Measurements from ENCODE around the gene HSFX3. TPM values are rescaled to one million over a fixed set of nuclear protein-coding genes. Genes with fewer than 3 reads are reported as not detected.
A peak's percentile ranks its signal among the peaks of the same experiment; 100 is the strongest.
"Not testable (repeated sequence)": the region's sequence is repeated elsewhere in the genome, so short reads cannot be mapped to it uniquely, and the experiment has no call there.

The HSFX3 gene
- total RNA-seq, 1 experiment from 2014 or later, result not detected

DNA sequence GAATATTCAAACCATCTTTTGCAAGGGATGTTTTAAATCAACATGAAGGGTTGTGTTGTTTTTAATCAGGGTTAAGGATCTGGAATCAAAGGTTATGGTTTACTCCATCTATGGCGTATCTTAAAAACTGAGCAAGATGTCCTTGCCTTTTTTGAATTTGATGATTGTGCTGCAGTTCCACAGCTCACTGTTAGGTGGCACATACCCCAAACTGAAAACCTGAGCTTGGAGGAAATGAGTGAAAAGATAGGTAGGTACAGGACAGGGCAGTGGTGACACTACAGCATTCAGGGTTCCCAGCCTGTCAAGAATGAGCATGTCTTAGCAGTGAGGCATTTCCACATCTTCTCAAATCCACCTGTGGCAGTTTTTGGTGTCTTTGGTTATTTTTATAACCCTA is 22.0 kb downstream of the HSFX3 start:
- H3K4me2 ChIP-seq (ENCODE audit: low read length), result no peak overlapping the region
- H3K36me3 ChIP-seq (ENCODE audit: low read depth, low read length), result no peaks in the 10 kb centered on the region
- no peaks in the 10 kb centered on the region for H3K79me2 ChIP-seq (ENCODE audit: low read length)
- intact Hi-C loops (cut with micrococcal nuclease), result no loop called here
- no peak overlapping the region for H3K4me3 ChIP-seq (ENCODE audit: low read length)
- ChIA-PET POLR2A (ENCODE audit: unreplicated experiment) (interaction anchor here (0.7 kb wide), 1 partner anchor 11 kb away, joined by 3 read pairs; no protein-coding TSS in a partner anchor), CTCF (interaction anchor here (0.6 kb wide), 1 partner anchor 12 kb away, joined by 3 read pairs; no protein-coding TSS in a partner anchor)
- no peaks in the 10 kb centered on the region for H3K9me3 ChIP-seq (ENCODE audit: low read length)
- no peak for TF ChIP-seq EZH2 (IDR thresholded peaks at IDR 0.05; ENCODE audit: low read length, unreplicated experiment)
- no peak for TF ChIP-seq EZH2phosphoT487 (IDR thresholded peaks at IDR 0.05; ENCODE audit: borderline replicate concordance, low read length)
- TF ChIP-seq, protein P1, sequence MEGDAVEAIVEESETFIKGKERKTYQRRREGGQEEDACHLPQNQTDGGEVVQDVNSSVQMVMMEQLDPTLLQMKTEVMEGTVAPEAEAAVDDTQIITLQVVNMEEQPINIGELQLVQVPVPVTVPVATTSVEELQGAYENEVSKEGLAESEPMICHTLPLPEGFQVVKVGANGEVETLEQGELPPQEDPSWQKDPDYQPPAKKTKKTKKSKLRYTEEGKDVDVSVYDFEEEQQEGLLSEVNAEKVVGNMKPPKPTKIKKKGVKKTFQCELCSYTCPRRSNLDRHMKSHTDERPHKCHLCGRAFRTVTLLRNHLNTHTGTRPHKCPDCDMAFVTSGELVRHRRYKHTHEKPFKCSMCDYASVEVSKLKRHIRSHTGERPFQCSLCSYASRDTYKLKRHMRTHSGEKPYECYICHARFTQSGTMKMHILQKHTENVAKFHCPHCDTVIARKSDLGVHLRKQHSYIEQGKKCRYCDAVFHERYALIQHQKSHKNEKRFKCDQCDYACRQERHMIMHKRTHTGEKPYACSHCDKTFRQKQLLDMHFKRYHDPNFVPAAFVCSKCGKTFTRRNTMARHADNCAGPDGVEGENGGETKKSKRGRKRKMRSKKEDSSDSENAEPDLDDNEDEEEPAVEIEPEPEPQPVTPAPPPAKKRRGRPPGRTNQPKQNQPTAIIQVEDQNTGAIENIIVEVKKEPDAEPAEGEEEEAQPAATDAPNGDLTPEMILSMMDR (conservative IDR thresholded peaks at IDR 0.05; ENCODE audit: low read depth, low read length), result peak; percentile 54
- no peaks in the 10 kb centered on the region for H3F3A ChIP-seq (ENCODE audit: low read length, unreplicated experiment)
- ATAC-seq (peak; percentile 77), DNase-seq (peak; percentile 54)
- no peaks in the 10 kb centered on the region for H3K27me3 ChIP-seq (ENCODE audit: low read length)
- H2AFZ ChIP-seq (ENCODE audit: low read length), result no peak overlapping the region
- H3K4me1 ChIP-seq (ENCODE audit: insufficient read depth, low read length), result no peaks in the 10 kb centered on the region
- H3K9me2 ChIP-seq (replicated peaks; ENCODE audit: low read length), result no peaks in the 10 kb centered on the region
- no peak overlapping the region for H3K9ac ChIP-seq (ENCODE audit: low read length)
- H4K20me1 ChIP-seq (ENCODE audit: low read length), result no peaks in the 10 kb centered on the region
- BruUV-seq (replicated peaks), result no TSS peak
- H3K27ac ChIP-seq (ENCODE audit: low read length), result no peak overlapping the region

- H3K4me2 ChIP-seq (ENCODE audit: low read length); intact Hi-C loops (cut with micrococcal nuclease); H3K9ac ChIP-seq (ENCODE audit: low read length); H3K4me3 ChIP-seq (ENCODE audit: low read length); H3K9me3 ChIP-seq (ENCODE audit: low read length); BruUV-seq (replicated peaks); H3K9me2 ChIP-seq (replicated peaks; ENCODE audit: low read length); H4K20me1 ChIP-seq (ENCODE audit: low read length); ATAC-seq; H3K36me3 ChIP-seq (ENCODE audit: low read depth, low read length); H3F3A ChIP-seq (ENCODE audit: low read length, unreplicated experiment); H3K27ac ChIP-seq (ENCODE audit: low read length); H3K79me2 ChIP-seq (ENCODE audit: low read length); H3K27me3 ChIP-seq (ENCODE audit: low read length); H3K4me1 ChIP-seq (ENCODE audit: insufficient read depth, low read length); DNase-seq; POLR2A ChIA-PET (ENCODE audit: unreplicated experiment); CTCF ChIA-PET; H2AFZ ChIP-seq (ENCODE audit: low read length): not testable (repeated sequence)
Observed at GRCh38 chrX:149526318-149527033, 23.2 kb downstream of the HSFX3 start.

GRCh38 chrX:149525903-149526302 is 23.8 kb downstream of the HSFX3 start:
- H3K9me3 ChIP-seq (ENCODE audit: low read length); H3K27ac ChIP-seq (ENCODE audit: low read length); H4K20me1 ChIP-seq (ENCODE audit: low read length); BruUV-seq (replicated peaks); ATAC-seq; POLR2A ChIA-PET (ENCODE audit: unreplicated experiment); H3F3A ChIP-seq (ENCODE audit: low read length, unreplicated experiment); H3K36me3 ChIP-seq (ENCODE audit: low read depth, low read length); H3K27me3 ChIP-seq (ENCODE audit: low read length); H3K4me1 ChIP-seq (ENCODE audit: insufficient read depth, low read length); intact Hi-C loops (cut with micrococcal nuclease); DNase-seq; H3K9me2 ChIP-seq (replicated peaks; ENCODE audit: low read length); CTCF ChIA-PET; H2AFZ ChIP-seq (ENCODE audit: low read length); H3K4me2 ChIP-seq (ENCODE audit: low read length); H3K9ac ChIP-seq (ENCODE audit: low read length); H3K4me3 ChIP-seq (ENCODE audit: low read length); H3K79me2 ChIP-seq (ENCODE audit: low read length): not testable (repeated sequence)

DNA sequence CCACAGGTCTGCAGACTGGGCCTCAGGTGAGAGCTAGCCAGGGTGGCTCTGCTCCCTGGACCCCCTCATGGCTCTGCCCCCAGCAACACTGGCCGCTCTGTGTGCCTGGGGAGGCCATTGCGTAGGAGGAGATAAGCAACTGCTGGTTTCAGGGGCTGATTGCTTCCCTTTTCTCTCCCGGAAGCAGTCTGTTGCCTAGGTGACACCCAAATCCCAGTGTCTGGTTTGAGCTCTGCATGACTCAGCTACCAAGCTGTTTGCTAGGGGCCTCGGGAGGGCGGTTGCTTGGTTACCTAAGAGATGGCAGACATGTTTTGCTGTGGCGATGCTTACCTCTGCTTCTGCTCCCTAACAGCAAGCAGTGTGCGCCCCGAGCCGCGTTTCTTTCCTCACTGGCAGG is 24.3 kb downstream of the HSFX3 start:
- H4K20me1 ChIP-seq (ENCODE audit: low read length); H3K27me3 ChIP-seq (ENCODE audit: low read length); H3K4me2 ChIP-seq (ENCODE audit: low read length); H3K9ac ChIP-seq (ENCODE audit: low read length); intact Hi-C loops (cut with micrococcal nuclease); H3K79me2 ChIP-seq (ENCODE audit: low read length); H2AFZ ChIP-seq (ENCODE audit: low read length); H3K27ac ChIP-seq (ENCODE audit: low read length); H3K36me3 ChIP-seq (ENCODE audit: low read depth, low read length); CTCF ChIA-PET; H3K9me2 ChIP-seq (replicated peaks; ENCODE audit: low read length); H3K4me1 ChIP-seq (ENCODE audit: insufficient read depth, low read length); H3K4me3 ChIP-seq (ENCODE audit: low read length); H3K9me3 ChIP-seq (ENCODE audit: low read length); BruUV-seq (replicated peaks); POLR2A ChIA-PET (ENCODE audit: unreplicated experiment); H3F3A ChIP-seq (ENCODE audit: low read length, unreplicated experiment); DNase-seq: not testable (repeated sequence)
- ATAC-seq, result peak; percentile 69

Measured in PC-3 (cell line).